Mucosa of descending colon (tissue), 3 donors: ENCODE results near the gene ABCB8. TPM values are rescaled to one million over a fixed set of nuclear protein-coding genes. Genes with fewer than 3 reads are reported as not detected.

Experiments
- ATAC-seq: fragments of 200-7000 bp; cut with Tn5 transposase; one replicate; pipeline ENCODE4 v1.9.1; 2020; ENCODE audit warnings: mild to moderate bottlenecking, moderate library complexity
- DNase-seq, 3 donors: peaks; one replicate each; pipeline ENCODE4 v3.0.0-alpha.2; 2020
- H3K36me3 ChIP-seq: fragments of 200-600 bp; one replicate; pipeline ENCODE4 v1.8.0; 2021; ENCODE audit warnings: low read depth, mild to moderate bottlenecking
- H3K4me1 ChIP-seq: fragments of 200-600 bp; one replicate; pipeline ENCODE4 v1.8.0; 2021; ENCODE audit warnings: low read depth, mild to moderate bottlenecking
- H3K4me3 ChIP-seq: fragments of 200-600 bp; one replicate; pipeline ENCODE4 v1.8.0; 2021; ENCODE audit warnings: mild to moderate bottlenecking
- H3K9me3 ChIP-seq: fragments of 200-600 bp; one replicate; pipeline ENCODE4 v1.8.0; 2021; ENCODE audit warnings: mild to moderate bottlenecking
- CTCF ChIP-seq: fragments of 200-600 bp; IDR thresholded peaks from one replicate; pipeline ENCODE4 v1.8.0; 2022; ENCODE audit warnings: antibody characterized with exemption, mild to moderate bottlenecking
- intact Hi-C, 2 donors: fragments of 100-400 bp; cut with DNase I in 1 of 2; cut with micrococcal nuclease in 1 of 2; formaldehyde crosslinking; loops; one replicate each; pipeline versions ENCODE4 v1.11.0 to v1.11.1; 2022; cut with DNase I, micrococcal nuclease
- total RNA-seq, 3 donors: library from RNA; stranded (reverse); fragmentation: NEBNext Ultra II Directional in 2 of 3; extraction: Animal tissue kit (Norgen Biotek cat#: 25700) in 2 of 3; gene quantifications; one replicate each; pipeline versions ENCODE4 v1.2.1 to v1.2.4, GENCODE V29; 2021 to 2023
- donor health status: DM: no; HTN: no; CAD: no; lungs with moderate emphysema.
- donor health status: DM: no; HTN: no; CAD: no.
- donor health status: DM: no; HTN: yes; CAD: no.

ABCB8 gene
- total RNA-seq, 3 donors from 2014 or later, result 40.1 to 44.9 (median 41.8) TPM

- ATAC-seq (no peak), DNase-seq (no peak)
- no peak for TF ChIP-seq CTCF
- H3K4me1 ChIP-seq, result no peaks in the 10 kb centered on the region
- H3K4me3 ChIP-seq, result no peak overlapping the region
- H3K9me3 ChIP-seq, result no peaks in the 10 kb centered on the region
- no peaks in the 10 kb centered on the region for H3K36me3 ChIP-seq
- intact Hi-C loops, result no loop called here
Observed at GRCh38 chr7:151043959-151044358, 15.7 kb downstream of the ABCB8 start.

- Histone ChIP-seq H3K36me3 (no peaks in the 10 kb centered on the region), H3K9me3 (no peaks in the 10 kb centered on the region), H3K4me1 (no peaks in the 10 kb centered on the region), H3K4me3 (no peak overlapping the region)
- ATAC-seq (no peak), DNase-seq (no peak)
- no peak for TF ChIP-seq CTCF
- intact Hi-C loops, result no loop called here
Observed at GRCh38 chr7:151045262-151045661, 17.0 kb downstream of the ABCB8 start.

GRCh38 chr7:151045967-151046366 is 17.7 kb downstream of the ABCB8 start:
- Histone ChIP-seq H3K4me1 (no peaks in the 10 kb centered on the region), H3K9me3 (no peaks in the 10 kb centered on the region), H3K36me3 (no peaks in the 10 kb centered on the region), H3K4me3 (no peak overlapping the region)
- DNase-seq (no peak), ATAC-seq (no peak)
- no peak for TF ChIP-seq CTCF
- intact Hi-C loops, result no loop called here

GRCh38 chr7:151046603-151047573 is 18.6 kb downstream of the ABCB8 start:
- TF ChIP-seq CTCF, result no peak
- Histone ChIP-seq H3K36me3 (no peaks in the 10 kb centered on the region), H3K4me3 (no peak overlapping the region), H3K4me1 (peaks cover 2% of the 10 kb centered on the region), H3K9me3 (no peaks in the 10 kb centered on the region)
- no peak for DNase-seq
- ATAC-seq, result no peak
- intact Hi-C loops, result no loop called here

- intact Hi-C loops, result no loop called here
- Histone ChIP-seq H3K4me3 (no peak within 1 kb of the TSS), H3K36me3 (no peaks in the 10 kb centered on the region), H3K9me3 (no peaks in the 10 kb centered on the region), H3K4me1 (peaks cover 2% of the 10 kb centered on the region)
- no peak for TF ChIP-seq CTCF
- ATAC-seq (no peak), DNase-seq (no peak)
Observed at GRCh38 chr7:151047976-151048815, 19.9 kb downstream of the ABCB8 start, which contains the start of gene ASIC3. Gene ASIC3 (plus strand): TSS chr7:151048531. CDS start chr7:151048886, 355 bp downstream.
